GM23248 (cell line): ENCODE data around the gene CAMK2D.

Source experiments
- EZH2 ChIP-seq: fragments of 200-600 bp; sonication (generic); IDR thresholded peaks from 2 replicates; pipeline ENCODE4 v1.6.1; 2018; ENCODE audit warnings: antibody characterized with exemption, mild to moderate bottlenecking; ENCODE audit not compliant: insufficient read depth, poor library complexity, severe bottlenecking
- EZH2phosphoT487 ChIP-seq: fragments of 200-600 bp; sonication (generic); IDR thresholded peaks from 2 replicates; pipeline ENCODE4 v1.6.1; 2018; ENCODE audit warnings: antibody characterized with exemption, moderate library complexity, mild to moderate bottlenecking, low read depth; ENCODE audit not compliant: insufficient read depth

DNA sequence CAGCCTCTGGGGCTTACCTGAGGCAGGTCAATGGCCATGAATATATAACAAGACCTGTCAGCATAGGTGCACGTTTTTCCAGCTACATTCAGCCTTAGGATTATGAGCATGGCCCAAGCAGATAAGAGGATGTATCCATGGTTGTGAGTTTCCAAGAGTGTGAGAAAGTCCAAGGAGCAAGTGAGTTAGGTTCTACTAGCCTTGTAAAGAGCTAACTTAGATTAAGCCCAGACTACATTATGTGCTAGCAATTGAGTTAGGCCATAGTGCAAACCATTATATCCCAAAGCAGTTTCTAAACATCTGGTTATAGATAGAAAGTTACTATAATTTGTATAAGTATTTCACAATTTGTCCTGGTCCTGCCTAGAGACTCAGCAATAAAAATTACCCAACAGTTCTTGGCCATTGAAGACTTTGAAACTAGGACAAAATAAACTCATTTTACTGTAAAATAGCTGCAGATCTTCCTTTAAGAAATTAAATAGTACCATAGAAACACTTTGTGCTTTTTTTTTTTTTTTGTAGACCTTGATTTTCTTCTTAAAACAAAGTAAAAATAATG, 312.0 kb downstream of the CAMK2D start:
- TF ChIP-seq EZH2 = no peak
- no peak for TF ChIP-seq EZH2phosphoT487
